ENCODE results near the gene ALG1. TPM values are rescaled to one million over a fixed set of nuclear protein-coding genes. Genes with fewer than 3 reads are reported as not detected.

ALG1 gene
- total RNA-seq, result 39.9 and 41.9 TPM in 2 replicates

- peak within 1 kb of the TSS; percentile 83 for H3K4me3 ChIP-seq (ENCODE audit: low read depth, low read length)
- TF ChIP-seq CTCF (IDR thresholded peaks at IDR 0.05; ENCODE audit: insufficient read depth, low read depth, low read length), result no peak
- peak; percentile 84 for DNase-seq (ENCODE audit: low read depth)
Measured at GRCh38 chr16:5071681-5072333, at the start of gene ALG1. ALG1 (plus strand) TSS chr16:5071843; CDS start chr16:5071850, 7 bp downstream.

- H3K4me3 ChIP-seq (ENCODE audit: low read depth, low read length), result no peak overlapping the region
- no peak for DNase-seq (ENCODE audit: low read depth)
- no peak for TF ChIP-seq CTCF (IDR thresholded peaks at IDR 0.05; ENCODE audit: insufficient read depth, low read depth, low read length)
Measured at GRCh38 chr16:5022521-5022920, 49.1 kb upstream of the ALG1 start.

GRCh38 chr16:5024632-5025031, 47.0 kb upstream of the ALG1 start:
- DNase-seq (ENCODE audit: low read depth), result no peak
- no peak for TF ChIP-seq CTCF (IDR thresholded peaks at IDR 0.05; ENCODE audit: insufficient read depth, low read depth, low read length)

GRCh38 chr16:5025171-5025632, 46.4 kb upstream of the ALG1 start:
- no peak overlapping the region for H3K4me3 ChIP-seq (ENCODE audit: low read depth, low read length)
- TF ChIP-seq CTCF (IDR thresholded peaks at IDR 0.05; ENCODE audit: insufficient read depth, low read depth, low read length), result peak; percentile 37
- DNase-seq (ENCODE audit: low read depth), result no peak

More at GRCh38 chr16:5024632-5025031, 47.0 kb upstream of the ALG1 start:
- H3K4me3 ChIP-seq (ENCODE audit: low read depth, low read length), result no peak overlapping the region

GRCh38 chr16:5026664-5027063, 45.0 kb upstream of the ALG1 start:
- DNase-seq (ENCODE audit: low read depth), result no peak
- no peak for TF ChIP-seq CTCF (IDR thresholded peaks at IDR 0.05; ENCODE audit: insufficient read depth, low read depth, low read length)
- H3K4me3 ChIP-seq (ENCODE audit: low read depth, low read length), result no peak overlapping the region

- TF ChIP-seq CTCF (IDR thresholded peaks at IDR 0.05; ENCODE audit: insufficient read depth, low read depth, low read length), result no peak
- H3K4me3 ChIP-seq (ENCODE audit: low read depth, low read length), result no peak overlapping the region
- DNase-seq (ENCODE audit: low read depth), result no peak
Measured at GRCh38 chr16:5027086-5027485, 44.6 kb upstream of the ALG1 start.

All from fibroblast of villous mesenchyme (primary cell).